ENCODE results near the gene JAK1.

Gene JAK1

DNA sequence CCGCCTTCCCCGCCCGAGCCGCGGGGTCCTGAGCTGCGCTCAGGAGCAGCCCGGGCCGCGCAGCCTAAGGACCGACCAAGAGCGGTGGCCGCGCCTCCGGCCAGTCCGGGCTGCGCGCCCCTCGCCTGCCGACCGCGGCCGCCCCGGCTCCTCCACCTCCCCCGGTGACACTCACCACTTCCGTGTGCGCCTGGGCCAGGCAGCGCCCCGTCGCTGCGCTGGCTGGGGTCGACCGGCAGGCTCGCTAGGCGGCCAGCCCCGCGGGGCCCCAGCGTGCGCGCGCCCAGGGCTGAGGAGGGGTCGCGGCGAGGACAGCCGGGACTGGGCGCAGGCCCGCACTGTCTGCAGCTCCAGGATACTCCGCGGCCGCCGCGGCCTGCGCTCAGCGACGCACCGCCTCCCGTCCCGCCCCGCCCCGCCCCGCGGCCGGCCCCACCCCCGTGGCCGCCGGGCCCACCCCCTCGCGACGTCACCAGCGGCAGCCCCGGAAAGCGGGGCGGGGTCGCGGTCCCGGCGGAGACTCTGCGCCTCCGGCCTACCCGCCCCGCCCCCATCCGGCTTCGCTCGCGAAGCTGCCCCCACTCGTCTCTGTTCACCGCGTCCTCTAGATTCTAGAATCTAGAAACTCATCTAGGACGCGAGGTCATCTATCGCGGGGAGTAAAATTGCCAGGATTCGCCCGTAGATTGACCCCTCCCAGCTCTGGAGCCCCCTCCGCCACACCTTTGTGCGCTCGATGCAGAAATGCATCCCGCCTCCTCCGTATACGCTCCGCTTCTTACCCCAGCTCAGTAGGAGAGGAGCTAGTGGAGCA is at the start of gene JAK1:
Gene JAK1 (minus strand): TSS at position 392 of the 814 bp plus-strand sequence. CDS start 80,285 bp downstream, outside the sequence.
- peak within 1 kb of the TSS; percentile 94 for H3K4me3 ChIP-seq (ENCODE audit: low read depth, low read length)
- DNase-seq (ENCODE audit: low read depth), result no peak
- TF ChIP-seq, protein P1, sequence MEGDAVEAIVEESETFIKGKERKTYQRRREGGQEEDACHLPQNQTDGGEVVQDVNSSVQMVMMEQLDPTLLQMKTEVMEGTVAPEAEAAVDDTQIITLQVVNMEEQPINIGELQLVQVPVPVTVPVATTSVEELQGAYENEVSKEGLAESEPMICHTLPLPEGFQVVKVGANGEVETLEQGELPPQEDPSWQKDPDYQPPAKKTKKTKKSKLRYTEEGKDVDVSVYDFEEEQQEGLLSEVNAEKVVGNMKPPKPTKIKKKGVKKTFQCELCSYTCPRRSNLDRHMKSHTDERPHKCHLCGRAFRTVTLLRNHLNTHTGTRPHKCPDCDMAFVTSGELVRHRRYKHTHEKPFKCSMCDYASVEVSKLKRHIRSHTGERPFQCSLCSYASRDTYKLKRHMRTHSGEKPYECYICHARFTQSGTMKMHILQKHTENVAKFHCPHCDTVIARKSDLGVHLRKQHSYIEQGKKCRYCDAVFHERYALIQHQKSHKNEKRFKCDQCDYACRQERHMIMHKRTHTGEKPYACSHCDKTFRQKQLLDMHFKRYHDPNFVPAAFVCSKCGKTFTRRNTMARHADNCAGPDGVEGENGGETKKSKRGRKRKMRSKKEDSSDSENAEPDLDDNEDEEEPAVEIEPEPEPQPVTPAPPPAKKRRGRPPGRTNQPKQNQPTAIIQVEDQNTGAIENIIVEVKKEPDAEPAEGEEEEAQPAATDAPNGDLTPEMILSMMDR (IDR thresholded peaks at IDR 0.05; ENCODE audit: low read depth, low read length, missing control alignments), result no peak

DNA sequence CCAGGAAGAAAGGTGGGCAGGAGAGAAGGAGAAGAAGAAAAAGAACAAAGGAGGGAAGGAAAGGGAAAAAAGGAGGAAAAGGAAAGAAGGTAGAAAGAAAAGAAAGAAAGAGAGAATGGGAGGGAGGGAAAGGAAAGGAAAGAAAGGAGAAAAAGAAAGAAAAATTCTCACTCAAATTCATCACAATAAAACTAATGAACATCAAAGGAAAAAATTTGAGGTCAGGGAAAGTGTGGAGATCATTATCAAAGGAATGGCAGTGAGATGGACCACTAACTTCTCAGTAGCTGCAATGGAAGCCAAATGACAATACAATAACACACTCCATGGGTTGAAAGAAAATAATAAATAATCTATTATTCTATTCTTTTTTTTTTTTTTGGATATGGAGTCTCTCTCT is 48.0 kb upstream of the JAK1 start:
- TF ChIP-seq, protein P1 (IDR thresholded peaks at IDR 0.05; ENCODE audit: low read depth, low read length, missing control alignments), result no peak
- no peak overlapping the region for H3K4me3 ChIP-seq (ENCODE audit: low read depth, low read length)
- no peak for DNase-seq (ENCODE audit: low read depth)

DNA sequence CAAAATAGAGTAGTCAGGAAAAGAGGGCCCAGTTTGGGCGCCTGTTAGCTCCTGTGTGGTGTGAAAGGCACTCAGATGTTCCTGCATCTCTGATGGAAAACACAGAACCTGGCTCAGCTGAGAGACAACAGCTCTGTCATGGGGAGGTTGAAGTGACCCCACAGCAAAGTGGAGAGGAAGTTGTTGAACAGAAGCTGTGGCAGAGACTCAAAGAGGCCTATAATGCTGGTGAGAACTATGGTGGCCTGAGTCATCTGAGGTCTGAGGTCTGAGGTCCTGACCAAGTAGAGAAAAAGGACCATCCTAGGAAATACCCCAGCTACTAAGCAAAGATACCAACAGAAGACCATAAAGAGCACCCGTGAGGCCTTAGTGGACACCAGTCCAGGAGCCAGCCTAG is 45.6 kb upstream of the JAK1 start:
- TF ChIP-seq, protein P1 (IDR thresholded peaks at IDR 0.05; ENCODE audit: low read depth, low read length, missing control alignments), result no peak
- no peak for DNase-seq (ENCODE audit: low read depth)
- no peak overlapping the region for H3K4me3 ChIP-seq (ENCODE audit: low read depth, low read length)

DNA sequence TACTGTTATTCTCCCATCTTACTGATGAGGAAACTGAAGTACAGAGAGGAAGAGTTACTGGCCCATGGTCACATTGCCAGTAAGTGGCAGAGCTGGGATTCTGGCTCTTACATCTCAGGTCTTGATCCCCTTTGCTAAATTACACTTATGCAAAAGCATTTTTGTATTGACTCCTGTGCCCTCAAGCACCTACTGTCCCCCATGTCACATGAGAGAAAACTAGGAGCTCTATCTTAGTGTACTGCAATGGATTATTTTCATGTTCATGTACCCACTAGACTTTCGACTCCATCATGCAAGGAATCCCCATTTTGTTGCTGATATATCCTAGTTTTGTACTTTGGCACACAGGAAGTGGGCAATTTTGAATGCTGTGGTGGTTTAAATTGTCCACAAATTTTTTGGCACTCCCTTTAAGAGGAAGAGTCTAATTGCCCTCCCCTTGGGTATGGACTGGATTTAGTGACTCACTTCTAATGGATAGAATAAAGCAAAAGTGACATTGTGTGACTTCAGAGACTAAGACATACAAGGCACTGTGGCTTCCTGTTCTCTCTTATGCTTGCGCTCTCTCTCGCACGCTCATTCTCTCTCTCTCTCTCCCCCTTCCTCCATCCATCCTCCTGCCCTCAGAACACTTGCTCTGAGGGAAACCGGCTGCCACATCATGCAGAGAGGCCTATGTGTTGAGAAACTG is 43.5 kb upstream of the JAK1 start:
- no peak for DNase-seq (ENCODE audit: low read depth)
- TF ChIP-seq, protein P1 (IDR thresholded peaks at IDR 0.05; ENCODE audit: low read depth, low read length, missing control alignments), result no peak
- H3K4me3 ChIP-seq (ENCODE audit: low read depth, low read length), result no peak overlapping the region

DNA sequence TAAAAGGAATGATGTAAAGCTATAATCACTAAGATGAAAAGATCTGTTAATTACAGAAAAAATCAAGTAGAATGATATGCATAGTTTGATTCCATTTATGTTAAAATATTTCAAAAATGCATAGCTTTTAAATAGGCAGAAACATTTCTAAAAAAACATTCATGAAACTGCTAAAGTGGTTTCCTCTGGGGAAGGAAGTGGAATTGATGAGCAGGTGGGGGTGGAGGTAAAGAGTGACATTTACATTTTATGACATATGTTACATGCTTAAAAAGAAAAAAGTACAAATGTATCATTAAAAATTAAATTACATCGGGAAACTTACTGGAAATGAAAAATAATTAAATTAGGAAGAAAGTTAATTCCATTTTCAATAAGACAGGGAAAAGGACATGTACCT is 42.8 kb upstream of the JAK1 start:
- DNase-seq (ENCODE audit: low read depth), result no peak
- TF ChIP-seq, protein P1 (IDR thresholded peaks at IDR 0.05; ENCODE audit: low read depth, low read length, missing control alignments), result no peak
- no peak overlapping the region for H3K4me3 ChIP-seq (ENCODE audit: low read depth, low read length)

DNA sequence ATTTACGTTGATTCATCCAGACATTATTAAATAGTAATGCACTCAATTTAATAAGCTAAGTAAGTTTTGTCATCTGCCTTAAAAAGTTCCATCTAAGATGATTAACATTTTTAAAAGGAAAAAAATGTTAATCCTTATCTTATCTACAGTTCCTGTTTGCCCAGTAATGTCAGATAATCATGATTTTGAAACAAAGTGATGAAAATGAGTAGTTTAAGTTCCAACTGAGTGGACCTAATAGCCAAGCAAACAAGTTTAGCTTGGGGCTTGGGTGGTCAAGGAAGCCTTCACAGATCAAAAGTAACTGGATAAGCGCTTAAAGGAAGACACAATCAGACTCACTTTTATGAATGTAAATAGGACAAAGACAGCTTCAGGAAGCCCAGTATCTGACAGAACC is 40.5 kb upstream of the JAK1 start:
- TF ChIP-seq, protein P1 (IDR thresholded peaks at IDR 0.05; ENCODE audit: low read depth, low read length, missing control alignments), result no peak
- no peak for DNase-seq (ENCODE audit: low read depth)

More for the DNA sequence above, 40.5 kb upstream of the JAK1 start:
- no peak overlapping the region for H3K4me3 ChIP-seq (ENCODE audit: low read depth, low read length)
